D721Med (cell line): ENCODE measurements around the gene NTN3.

ENCODE experiments used
- DNase-seq: peaks from one replicate; pipeline ENCODE4 v3.0.0; 2011; ENCODE audit warnings: low spot score; ENCODE audit not compliant: insufficient read length
- FAIRE-seq: peaks from 2 replicates; lab custom pipeline; 2011; peaks lifted over from hg19 to GRCh38; lab: Jason Lieb, UNC
- CTCF ChIP-seq: IDR thresholded peaks from 2 replicates; pipeline ENCODE4 v1.5.1; 2012; ENCODE audit warnings: mild to moderate bottlenecking, control low read depth; ENCODE audit not compliant: insufficient read depth; ENCODE audit errors: missing control alignments

The NTN3 gene

GRCh38 chr16:2471653-2472487 is 773 bp downstream of the NTN3 start:
- DNase-seq: no peak
- no peak for TF ChIP-seq CTCF
- no peak for FAIRE-seq

- FAIRE-seq: no peak
- no peak for TF ChIP-seq CTCF
These were observed 1.4 kb downstream of the NTN3 start for GRCh38 chr16:2472488-2472864.

GRCh38 chr16:2472885-2473445 is 1.9 kb downstream of the NTN3 start:
- no peak for DNase-seq
- TF ChIP-seq CTCF: no peak
- FAIRE-seq: no peak

More at GRCh38 chr16:2472488-2472864, 1.4 kb downstream of the NTN3 start:
- DNase-seq: no peak

GRCh38 chr16:2473446-2473926 is 2.4 kb downstream of the NTN3 start:
- no peak for DNase-seq
- no peak for FAIRE-seq
- TF ChIP-seq CTCF: no peak

GRCh38 chr16:2473999-2474876 is 3.1 kb downstream of the NTN3 start:
- DNase-seq (no peak), FAIRE-seq (no peak)
- TF ChIP-seq CTCF: peak; percentile 33

GRCh38 chr16:2474877-2475412 is 3.8 kb downstream of the NTN3 start, which contains the start of gene TBC1D24:
TSS of gene TBC1D24 (plus strand) at chr16:2475127. CDS start at chr16:2496149, 21,022 bp downstream.
- FAIRE-seq (no peak), DNase-seq (peak; percentile 99)
- no peak for TF ChIP-seq CTCF
